K562 (cell line): ENCODE results near the gene GATA1. TPM values are rescaled to one million over a fixed set of nuclear protein-coding genes. Genes with fewer than 3 reads are reported as not detected.

ENCODE experiments used
- BDP1 ChIP-seq: IDR thresholded peaks from 3 replicates; pipeline ENCODE4 v1.6.1; 2011; ENCODE audit not compliant: insufficient read length, insufficient read depth
- CBX2 ChIP-seq: fragments of 200-600 bp; sonication (generic); IDR thresholded peaks from one replicate; pipeline ENCODE4 v1.6.1; 2012; ENCODE audit warnings: mild to moderate bottlenecking, low read length, inconsistent platforms; ENCODE audit not compliant: insufficient read depth, poor library complexity, severe bottlenecking
- CXXC5 ChIP-seq: fragments of 250-450 bp; sonication (Bioruptor Pico); IDR thresholded peaks from 2 replicates; pipeline ENCODE4 v1.8.0; 2022; ENCODE audit warnings: inconsistent platforms, mild to moderate bottlenecking, moderate library complexity
- DDX20 ChIP-seq: fragments of 450-650 bp; IDR thresholded peaks from 2 replicates; pipeline ENCODE4 v1.6.1; 2016; ENCODE audit warnings: missing genetic modification characterization, low read depth, mild to moderate bottlenecking, missing compliant biosample characterization, moderate library complexity
- GATAD2A ChIP-seq: fragments of 450-650 bp; IDR thresholded peaks from 2 replicates; pipeline ENCODE4 v1.6.1; 2017
- NFIX ChIP-seq: fragments of 250-450 bp; sonication (Bioruptor Pico); IDR thresholded peaks from 2 replicates; pipeline ENCODE4 v1.4.0; 2020; ENCODE audit warnings: low read depth, mild to moderate bottlenecking, moderate library complexity
- SIRT6 ChIP-seq: IDR thresholded peaks from one replicate; pipeline ENCODE4 v1.6.1; 2012; ENCODE audit warnings: low read depth, mild to moderate bottlenecking, control low read depth, inconsistent platforms, low read length, moderate library complexity
- SMAD2 ChIP-seq: fragments of 150-350 bp; IDR thresholded peaks from 2 replicates; pipeline ENCODE4 v1.6.1; 2014; ENCODE audit warnings: low read depth, mild to moderate bottlenecking, low read length
- ZBTB8A ChIP-seq: fragments of 450-650 bp; IDR thresholded peaks from 2 replicates; pipeline ENCODE4 v1.6.1; 2018; ENCODE audit warnings: mild to moderate bottlenecking, moderate library complexity; ENCODE audit not compliant: partially characterized antibody
- ZNF583 ChIP-seq: fragments of 250-450 bp; sonication (Bioruptor Pico); IDR thresholded peaks from 2 replicates; pipeline ENCODE4 v1.4.0; 2020
- ZNF77 ChIP-seq: fragments of 250-450 bp; sonication (Bioruptor Pico); IDR thresholded peaks from 2 replicates; pipeline ENCODE4 v1.5.0; 2020
- polyA plus RNA-seq, 8 experiments: library from polyadenylated mRNA; depleted of rRNA in 4 of 8; stranded (reverse) in 5 of 8; unstranded in 3 of 8; fragments of >200 nt; fragmentation: Nextera tagmentation in 2 of 8; fragmentation: Illumina TruSeq in 1 of 8; extraction: Ambion mirVana in 2 of 8; extraction: Trizol in 1 of 8; gene quantifications; 2 replicates each; pipeline versions ENCODE4 v1.2.1 to v1.2.3, GENCODE V29; 2011 to 2014; ENCODE audit warnings: inconsistent platforms in 1 of 8, missing spikeins in 1 of 8
- total RNA-seq, 7 experiments: library from RNA; depleted of rRNA in 6 of 7; stranded (reverse); fragments of >200 nt in 6 of 7; fragmentation: Illumina TruSeq in 2 of 7; extraction: Trizol in 2 of 7; gene quantifications; 2 replicates each; pipeline versions ENCODE4 v1.2.1 to v1.2.3, GENCODE V29; 2011 to 2021; ENCODE audit warnings: low replicate concordance in 1 of 7
- TF ChIP-seq, protein P1 (sequence below): IDR thresholded peaks from 2 replicates; pipeline ENCODE4 v1.6.1; 2011; ENCODE audit warnings: borderline replicate concordance, low read depth, mild to moderate bottlenecking, moderate library complexity, low read length; ENCODE audit not compliant: insufficient read depth, poor library complexity, severe bottlenecking
- TF ChIP-seq, protein P2 (sequence below): fragments of 250-450 bp; sonication (Bioruptor Pico); IDR thresholded peaks from 2 replicates; pipeline ENCODE4 v1.5.1; 2021; ENCODE audit warnings: mild to moderate bottlenecking
- TF ChIP-seq, protein P3 (sequence below): sonication (generic); formaldehyde crosslinking; IDR thresholded peaks from 2 replicates; pipeline ENCODE4 v1.8.1; 2023; ENCODE audit warnings: mild to moderate bottlenecking, missing genetic modification reagents, moderate library complexity
- TF ChIP-seq, protein P4 (sequence below), 3 experiments: fragments of 200-800 bp in 1 of 3; sonication (Bioruptor generic) in 1 of 3; sonication (generic) in 1 of 3; formaldehyde crosslinking in 1 of 3; IDR thresholded peaks; 2 replicates each; pipeline versions ENCODE4 v1.6.1 to v1.8.0; 2016 to 2022; ENCODE audit warnings: mild to moderate bottlenecking in 2 of 3, missing compliant biosample characterization in 2 of 3, missing genetic modification characterization in 2 of 3, missing genetic modification reagents in 1 of 3

Gene GATA1
- total and polyA plus RNA-seq, 9 of the 15 experiments (the other 6 are each of a cell fraction or from before 2014, with no cell fraction given), result 11.9 to 291 (median 116) TPM

DNA sequence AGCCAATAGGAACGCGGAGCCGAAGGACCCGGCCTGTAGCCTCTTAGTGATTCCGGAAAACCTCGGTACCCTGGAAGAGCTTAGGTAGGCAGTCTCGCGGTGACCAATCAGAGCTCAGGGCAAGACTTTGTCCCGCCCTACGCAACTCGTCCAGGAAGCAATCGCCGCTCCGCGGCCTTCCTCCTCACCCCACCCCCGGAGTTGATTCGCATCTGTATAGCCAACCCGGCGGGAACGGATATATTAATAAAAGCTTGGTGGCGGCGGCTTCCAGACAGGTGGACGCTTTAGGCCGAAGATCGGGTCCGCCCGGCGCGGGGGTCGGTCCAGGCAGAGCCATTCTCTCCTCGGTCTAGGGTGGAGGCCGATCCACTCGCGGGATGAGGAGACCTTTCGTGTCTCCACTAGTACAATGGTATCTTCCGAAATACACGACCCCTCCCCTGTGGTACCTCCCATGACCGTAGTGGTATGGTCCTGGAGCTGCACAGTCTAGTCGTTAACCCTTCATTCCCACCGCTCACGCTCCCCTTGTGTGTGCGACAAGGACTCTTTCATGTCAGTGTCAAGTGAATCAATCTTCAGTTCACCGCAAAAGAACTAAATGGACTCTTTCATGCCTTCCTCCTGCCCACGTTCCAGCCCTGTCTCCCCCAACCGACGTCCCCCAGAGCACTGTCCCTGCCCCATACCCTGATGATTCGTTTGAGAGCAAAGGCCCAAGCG lies 49.0 kb upstream of the GATA1 start (continued):
- TF ChIP-seq ZNF583 (CRISPR knock-in tag), result no peak
- TF ChIP-seq NFIX (CRISPR knock-in tag), result no peak
- TF ChIP-seq GATAD2A, result no peak
- TF ChIP-seq, protein P1, sequence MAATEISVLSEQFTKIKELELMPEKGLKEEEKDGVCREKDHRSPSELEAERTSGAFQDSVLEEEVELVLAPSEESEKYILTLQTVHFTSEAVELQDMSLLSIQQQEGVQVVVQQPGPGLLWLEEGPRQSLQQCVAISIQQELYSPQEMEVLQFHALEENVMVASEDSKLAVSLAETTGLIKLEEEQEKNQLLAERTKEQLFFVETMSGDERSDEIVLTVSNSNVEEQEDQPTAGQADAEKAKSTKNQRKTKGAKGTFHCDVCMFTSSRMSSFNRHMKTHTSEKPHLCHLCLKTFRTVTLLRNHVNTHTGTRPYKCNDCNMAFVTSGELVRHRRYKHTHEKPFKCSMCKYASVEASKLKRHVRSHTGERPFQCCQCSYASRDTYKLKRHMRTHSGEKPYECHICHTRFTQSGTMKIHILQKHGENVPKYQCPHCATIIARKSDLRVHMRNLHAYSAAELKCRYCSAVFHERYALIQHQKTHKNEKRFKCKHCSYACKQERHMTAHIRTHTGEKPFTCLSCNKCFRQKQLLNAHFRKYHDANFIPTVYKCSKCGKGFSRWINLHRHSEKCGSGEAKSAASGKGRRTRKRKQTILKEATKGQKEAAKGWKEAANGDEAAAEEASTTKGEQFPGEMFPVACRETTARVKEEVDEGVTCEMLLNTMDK, result no peak
- no peak for TF ChIP-seq ZNF77
- TF ChIP-seq, protein P2, sequence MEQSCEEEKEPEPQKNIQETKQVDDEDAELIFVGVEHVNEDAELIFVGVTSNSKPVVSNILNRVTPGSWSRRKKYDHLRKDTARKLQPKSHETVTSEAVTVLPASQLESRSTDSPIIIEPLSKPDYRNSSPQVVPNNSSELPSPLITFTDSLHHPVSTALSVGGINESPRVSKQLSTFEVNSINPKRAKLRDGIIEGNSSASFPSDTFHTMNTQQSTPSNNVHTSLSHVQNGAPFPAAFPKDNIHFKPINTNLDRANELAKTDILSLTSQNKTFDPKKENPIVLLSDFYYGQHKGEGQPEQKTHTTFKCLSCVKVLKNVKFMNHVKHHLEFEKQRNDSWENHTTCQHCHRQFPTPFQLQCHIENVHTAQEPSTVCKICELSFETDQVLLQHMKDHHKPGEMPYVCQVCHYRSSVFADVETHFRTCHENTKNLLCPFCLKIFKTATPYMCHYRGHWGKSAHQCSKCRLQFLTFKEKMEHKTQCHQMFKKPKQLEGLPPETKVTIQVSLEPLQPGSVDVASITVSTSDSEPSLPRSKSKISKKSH (CRISPR knock-in tag), result no peak
- TF ChIP-seq SIRT6, result no peak
- no peak for TF ChIP-seq BDP1
- no peak for TF ChIP-seq DDX20
- TF ChIP-seq, protein P3, sequence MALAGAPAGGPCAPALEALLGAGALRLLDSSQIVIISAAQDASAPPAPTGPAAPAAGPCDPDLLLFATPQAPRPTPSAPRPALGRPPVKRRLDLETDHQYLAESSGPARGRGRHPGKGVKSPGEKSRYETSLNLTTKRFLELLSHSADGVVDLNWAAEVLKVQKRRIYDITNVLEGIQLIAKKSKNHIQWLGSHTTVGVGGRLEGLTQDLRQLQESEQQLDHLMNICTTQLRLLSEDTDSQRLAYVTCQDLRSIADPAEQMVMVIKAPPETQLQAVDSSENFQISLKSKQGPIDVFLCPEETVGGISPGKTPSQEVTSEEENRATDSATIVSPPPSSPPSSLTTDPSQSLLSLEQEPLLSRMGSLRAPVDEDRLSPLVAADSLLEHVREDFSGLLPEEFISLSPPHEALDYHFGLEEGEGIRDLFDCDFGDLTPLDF (CRISPR knock-in tag), result no peak
- no peak for TF ChIP-seq ZBTB8A
- TF ChIP-seq, protein P4, sequence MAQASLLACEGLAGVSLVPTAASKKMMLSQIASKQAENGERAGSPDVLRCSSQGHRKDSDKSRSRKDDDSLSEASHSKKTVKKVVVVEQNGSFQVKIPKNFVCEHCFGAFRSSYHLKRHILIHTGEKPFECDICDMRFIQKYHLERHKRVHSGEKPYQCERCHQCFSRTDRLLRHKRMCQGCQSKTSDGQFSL (CRISPR knock-in tag; IDR thresholded peaks at IDR 0.05), result peak; percentile 22; the same call in 1 of the 2 replicates
- TF ChIP-seq, protein P4 (tag; IDR thresholded peaks at IDR 0.05), result no peak
- TF ChIP-seq SMAD2, result no peak
- TF ChIP-seq CXXC5, result peak; percentile 94
- no peak for TF ChIP-seq CBX2
